GM18526 (cell line): Measurements from ENCODE around the gene DEGS2.

Experiments used
- POLR2A ChIP-seq: IDR thresholded peaks from 3 replicates; pipeline ENCODE4 v1.6.1; 2011; ENCODE audit not compliant: insufficient read length; ENCODE audit errors: extremely low read depth

The DEGS2 gene

GRCh38 chr14:100187247-100187833, 27.9 kb upstream of the DEGS2 start:
- no peak for TF ChIP-seq POLR2A

GRCh38 chr14:100178691-100179090, 19.2 kb upstream of the DEGS2 start:
- no peak for TF ChIP-seq POLR2A

DNA sequence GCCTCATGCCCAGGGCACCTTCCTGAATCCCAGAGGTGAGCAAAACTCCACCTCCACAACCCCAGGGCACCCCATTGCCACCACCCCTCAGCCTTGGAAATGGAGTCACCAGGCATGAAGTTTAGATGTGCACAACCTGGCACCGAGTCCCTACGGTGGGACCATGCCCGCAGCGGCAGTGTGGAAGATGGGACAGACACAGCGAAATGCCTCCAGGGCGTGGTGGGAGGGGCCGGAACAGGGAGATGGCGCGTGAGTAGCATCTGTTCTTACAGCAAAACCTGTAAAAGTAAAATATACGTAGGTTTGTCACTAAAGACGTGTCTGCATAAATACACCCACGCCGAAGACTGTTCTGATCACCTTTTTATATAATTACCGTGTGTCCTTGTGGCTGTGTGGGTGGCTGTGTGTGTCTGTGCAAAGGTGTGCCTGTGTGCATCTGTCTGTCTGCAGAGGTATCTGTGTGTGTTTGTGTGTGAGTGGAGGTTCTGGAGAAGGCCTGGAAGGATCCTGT, 17.4 kb upstream of the DEGS2 start:
- TF ChIP-seq POLR2A = no peak

DNA sequence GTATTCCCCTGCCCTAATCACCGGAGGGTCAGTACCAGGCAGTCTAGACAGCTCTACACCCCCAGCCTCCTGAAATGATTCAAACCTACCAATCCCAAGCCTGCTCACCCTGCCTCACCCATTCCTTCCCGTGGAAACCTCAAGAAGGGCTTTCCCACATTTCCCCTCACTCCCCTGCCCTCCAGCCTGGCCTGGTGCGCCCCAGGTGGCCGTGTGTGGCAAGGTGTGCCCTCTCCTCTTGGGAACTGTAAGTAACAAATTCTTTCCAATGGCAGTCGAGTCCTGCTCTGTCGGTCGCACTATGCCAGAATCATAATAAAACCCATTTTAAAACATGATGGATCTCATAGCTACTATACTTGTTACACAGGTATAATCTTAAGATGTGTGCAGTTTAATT, 13.9 kb upstream of the DEGS2 start:
- TF ChIP-seq POLR2A = no peak

DNA sequence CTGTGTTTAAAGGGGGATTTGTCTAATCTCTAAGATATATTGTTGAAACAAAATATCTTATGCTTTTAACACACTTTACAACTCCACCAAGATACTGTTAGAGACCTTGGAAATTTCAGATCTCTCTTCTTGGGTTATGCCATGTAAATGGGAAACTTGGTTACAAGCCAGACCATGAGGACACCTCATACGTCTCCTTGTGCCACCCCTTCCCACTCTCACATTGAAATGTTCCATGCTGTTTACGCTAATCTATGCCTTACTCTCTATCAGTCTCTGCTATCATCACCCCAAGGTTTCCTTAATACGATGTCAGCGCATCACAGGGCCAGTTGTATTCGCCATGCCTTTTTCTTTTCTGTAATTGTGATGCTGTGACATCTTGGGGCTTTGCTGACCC, 13.4 kb upstream of the DEGS2 start:
- TF ChIP-seq POLR2A = no peak

GRCh38 chr14:100170880-100171279, 11.4 kb upstream of the DEGS2 start:
- TF ChIP-seq POLR2A = no peak

DNA sequence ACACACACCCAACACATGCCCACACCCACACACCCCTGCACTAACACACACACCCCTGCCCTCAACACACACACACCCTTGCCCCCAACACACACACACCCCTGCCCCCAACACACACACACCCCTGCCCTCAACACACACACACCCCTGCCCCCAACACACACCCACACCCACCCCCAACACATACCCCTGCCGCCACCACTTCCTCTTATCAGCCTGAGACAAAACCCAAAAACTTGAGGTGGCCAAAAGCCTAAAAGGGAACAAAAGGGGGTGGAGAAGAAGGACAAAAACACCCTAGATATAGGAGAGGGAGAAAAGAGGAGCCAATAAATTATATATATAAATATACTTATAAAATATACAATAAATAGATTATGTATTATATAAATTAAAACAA, 9.1 kb upstream of the DEGS2 start:
- no peak for TF ChIP-seq POLR2A

- TF ChIP-seq POLR2A = no peak
Observed at GRCh38 chr14:100165831-100166440, 6.5 kb upstream of the DEGS2 start.

DNA sequence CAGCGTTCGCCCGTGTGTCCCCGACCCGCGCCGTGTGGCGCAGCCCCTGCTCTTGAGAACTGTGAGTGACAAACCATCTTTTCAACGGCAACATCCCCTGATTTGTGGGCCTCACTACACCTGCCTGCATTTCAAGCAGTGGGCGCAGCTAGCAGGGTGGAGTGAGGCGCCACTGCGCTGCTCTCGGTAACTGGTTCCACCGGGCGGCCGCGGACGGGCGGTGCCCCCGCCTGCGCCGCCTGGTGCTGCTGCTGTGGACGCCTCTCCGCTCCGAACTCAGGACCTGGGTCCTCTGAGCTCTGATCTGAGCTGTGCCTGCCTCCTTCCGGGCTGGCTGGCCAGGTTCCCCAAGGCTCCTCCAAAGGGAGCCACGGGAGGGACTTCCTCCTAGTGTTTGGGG, 5.9 kb upstream of the DEGS2 start:
- no peak for TF ChIP-seq POLR2A

GRCh38 chr14:100160534-100160916, 1.1 kb upstream of the DEGS2 start:
- TF ChIP-seq POLR2A = no peak

DNA sequence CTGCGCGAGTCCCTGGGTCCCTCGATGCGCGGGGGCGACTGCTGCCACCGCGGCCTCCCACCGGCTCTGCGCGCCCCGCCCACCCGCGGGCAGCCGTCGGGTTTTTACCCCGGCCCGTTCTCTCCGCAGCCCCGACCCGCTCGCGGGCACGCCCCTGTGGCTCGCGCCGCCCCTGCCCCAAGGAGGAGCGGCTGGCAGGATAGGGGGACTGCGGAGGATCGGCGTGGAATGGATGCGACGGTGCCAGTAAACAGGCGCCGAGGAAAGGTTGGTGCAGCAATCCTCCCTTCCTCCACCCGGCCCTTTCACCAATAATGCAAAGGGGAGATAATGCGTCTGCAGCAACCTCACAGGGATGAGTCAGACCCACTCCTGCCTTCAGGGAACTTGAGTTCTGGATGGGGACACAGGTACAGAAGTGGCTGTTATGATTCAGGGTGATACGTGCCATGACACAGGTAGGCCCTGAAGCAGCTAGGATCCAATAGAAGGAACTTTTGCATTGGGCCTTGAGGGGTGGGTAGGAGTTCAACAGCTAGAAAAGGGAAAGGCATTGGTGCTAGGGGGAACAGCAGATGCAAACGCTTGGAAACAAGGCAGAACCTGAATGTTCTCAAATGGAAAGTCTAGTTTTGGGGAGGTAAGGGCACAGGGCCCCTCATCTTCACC, 554 bp upstream of the DEGS2 start:
- TF ChIP-seq POLR2A = no peak

DNA sequence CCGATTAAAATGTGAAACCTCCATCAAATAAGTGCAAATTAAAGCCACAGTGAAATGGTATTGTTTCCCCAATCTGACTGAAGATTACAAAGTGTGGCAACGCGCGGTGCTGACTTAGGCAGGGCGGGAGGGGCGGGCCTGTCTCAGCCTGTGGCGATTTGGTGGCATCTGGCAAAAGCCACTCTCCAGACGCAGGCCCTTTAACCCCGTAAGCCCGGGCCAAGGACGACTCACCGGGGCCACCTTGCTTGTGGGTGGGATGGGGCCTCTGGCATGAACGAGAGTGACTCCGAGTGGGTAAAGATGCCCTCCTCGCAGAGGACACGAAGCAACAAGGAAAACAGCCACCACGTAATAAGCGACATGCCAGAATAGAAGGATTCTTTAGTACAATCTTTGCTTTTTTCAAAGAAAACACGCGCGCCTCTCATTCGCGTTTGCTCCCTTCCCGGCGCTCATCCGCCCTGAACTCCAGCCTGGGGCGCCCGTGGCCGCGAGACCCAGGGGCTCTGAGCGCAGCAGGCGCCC, 815 bp downstream of the DEGS2 start:
- no peak for TF ChIP-seq POLR2A

DNA sequence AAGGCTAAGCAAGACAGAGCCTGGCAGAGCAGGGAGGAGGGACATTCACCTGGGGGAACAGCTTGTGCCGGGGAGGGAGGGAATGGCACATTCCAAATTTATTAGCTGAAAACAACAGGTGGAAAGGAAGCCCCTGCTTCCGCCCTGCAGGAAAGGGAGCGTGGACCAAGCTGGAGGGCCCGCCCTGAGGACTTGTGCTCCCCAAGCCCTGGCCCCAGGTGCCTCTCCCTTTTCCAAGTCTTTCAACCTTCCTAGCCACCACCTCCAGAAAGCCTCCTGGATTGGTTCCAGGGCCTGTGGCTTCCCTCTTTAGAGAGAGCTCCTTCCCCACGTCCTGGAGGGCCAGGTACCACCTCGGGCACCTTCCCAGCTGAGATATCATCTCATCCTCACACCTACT, 2.7 kb downstream of the DEGS2 start:
- no peak for TF ChIP-seq POLR2A

DNA sequence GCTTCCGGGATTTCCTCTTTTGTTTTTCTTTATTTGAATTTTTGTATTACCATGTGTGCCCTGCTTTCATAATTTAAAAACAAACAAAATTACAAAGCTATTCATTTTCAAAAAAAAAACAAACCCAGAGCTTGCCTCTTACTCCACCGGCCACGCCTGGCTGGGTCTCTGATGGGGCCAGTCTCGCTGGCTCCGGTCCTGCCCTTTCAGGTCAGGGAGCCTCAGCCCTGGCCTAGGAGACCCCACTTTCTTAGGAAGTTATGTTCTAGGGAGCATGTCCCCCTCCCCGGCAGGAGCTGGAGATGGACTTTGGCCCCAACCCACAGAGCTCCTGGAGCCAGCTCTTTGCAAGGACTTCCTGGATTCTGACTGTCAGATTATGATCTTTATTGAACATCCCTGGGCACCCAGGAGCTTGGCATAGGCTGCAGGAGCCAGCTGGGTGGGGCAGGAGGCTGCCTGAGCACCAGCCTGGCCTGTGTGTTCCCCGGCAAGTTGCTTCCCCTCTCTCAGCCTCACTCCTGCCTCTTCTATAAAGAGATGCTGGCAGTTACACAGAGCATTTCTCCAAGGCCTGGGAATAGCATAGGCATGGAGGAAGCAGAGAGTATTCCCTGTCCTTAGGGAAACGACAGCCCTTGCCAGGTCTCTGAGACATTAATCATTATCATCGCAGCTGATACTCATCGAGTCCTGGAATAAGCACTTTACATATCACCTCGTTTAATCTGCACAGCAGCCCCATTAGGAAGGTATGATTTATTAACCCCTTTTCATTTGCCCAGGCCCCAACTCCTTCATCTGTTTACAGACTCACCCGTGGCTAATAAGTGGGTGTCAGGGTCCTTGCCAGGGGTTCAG, 3.5 kb downstream of the DEGS2 start:
- TF ChIP-seq POLR2A = no peak

GRCh38 chr14:100155049-100155621, 4.3 kb downstream of the DEGS2 start:
- no peak for TF ChIP-seq POLR2A
